Suprapubic skin (tissue), 4 donors: ENCODE data around the gene CCSER2. TPM values are rescaled to one million over a fixed set of nuclear protein-coding genes. Genes with fewer than 3 reads are reported as not detected.

Experiments
- DNase-seq, 2 donors: peaks; one replicate each; pipeline ENCODE4 v3.0.0-alpha.2; 2019; ENCODE audit warnings: low spot score in 2 of 2
- H3K27ac ChIP-seq: fragments of 200-600 bp; sonication (generic); one replicate; pipeline ENCODE4 v1.5.1; 2019
- H3K27me3 ChIP-seq: fragments of 200-600 bp; sonication (generic); one replicate; pipeline ENCODE4 v1.5.1; 2019
- H3K36me3 ChIP-seq: fragments of 200-600 bp; sonication (generic); one replicate; pipeline ENCODE4 v1.5.1; 2019
- H3K4me1 ChIP-seq: fragments of 200-600 bp; sonication (generic); one replicate; pipeline ENCODE4 v1.5.1; 2019
- H3K4me3 ChIP-seq: fragments of 200-600 bp; sonication (generic); one replicate; pipeline ENCODE4 v1.5.1; 2019; ENCODE audit warnings: mild to moderate bottlenecking
- H3K9me3 ChIP-seq: fragments of 200-600 bp; sonication (generic); one replicate; pipeline ENCODE4 v1.5.1; 2019
- EP300 ChIP-seq: sonication (generic); formaldehyde crosslinking; IDR thresholded peaks from one replicate; pipeline ENCODE4 v1.6.1; 2017; ENCODE audit warnings: antibody characterized with exemption
- POLR2A ChIP-seq, 2 donors: fragments of 450-650 bp; IDR thresholded peaks; one replicate each; pipeline ENCODE4 v1.6.1; 2017; ENCODE audit warnings: antibody characterized with exemption in 2 of 2, mild to moderate bottlenecking in 2 of 2, moderate library complexity in 2 of 2
- POLR2AphosphoS5 ChIP-seq, 3 donors: sonication (generic); formaldehyde crosslinking; IDR thresholded peaks; one replicate each; pipeline ENCODE4 v1.6.1; 2017; ENCODE audit warnings: antibody characterized with exemption in 3 of 3
- WGBS: methylation state at CpG from one replicate; pipeline ENCODE4 v1.1.5; 2018; 5-methylcytosine and 5-hydroxymethylcytosine counted together
- total RNA-seq, 4 donors: library from RNA; depleted of rRNA; stranded (reverse); fragments of >200 nt; gene quantifications; one replicate each; pipeline ENCODE4 v1.1.0, GENCODE V29; 2016
- TF ChIP-seq, protein P1 (sequence below), 2 donors: fragments of 200-600 bp in 1 of 2; fragments of 450-650 bp in 1 of 2; sonication (generic) in 1 of 2; IDR thresholded peaks; one replicate each; pipeline ENCODE4 v1.5.1; 2016 to 2019; ENCODE audit warnings: antibody characterized with exemption in 2 of 2, mild to moderate bottlenecking in 1 of 2, moderate library complexity in 1 of 2

Gene CCSER2
- total RNA-seq, 4 donors from 2014 or later, result 39.8 to 52.7 (median 47.9) TPM

DNA sequence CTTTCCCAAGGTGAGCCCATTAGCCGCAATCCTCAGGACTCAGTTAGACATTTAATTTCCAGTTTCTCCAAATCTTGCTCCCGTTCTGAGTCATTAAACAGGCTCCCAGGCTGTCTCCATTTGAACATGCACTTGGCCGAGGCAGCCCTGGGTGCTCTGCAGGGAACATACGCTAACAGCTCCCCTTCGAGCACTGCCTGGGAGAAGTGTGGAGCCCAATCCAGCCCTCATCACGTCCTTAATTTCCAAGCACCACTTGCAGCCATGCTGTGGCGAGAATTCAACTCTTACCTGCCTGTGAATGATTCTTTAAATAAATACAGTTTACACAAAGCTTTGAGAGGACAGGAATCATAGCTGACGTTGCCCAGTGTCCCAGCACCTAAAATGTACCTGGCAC is 218.2 kb downstream of the CCSER2 start:
- Histone ChIP-seq H3K9me3 (no peaks in the 10 kb centered on the region), H3K36me3 (no peaks in the 10 kb centered on the region), H3K27me3 (peaks cover 19% of the 10 kb centered on the region), H3K27ac (no peak overlapping the region), H3K4me3 (no peak overlapping the region), H3K4me1 (no peaks in the 10 kb centered on the region)
- no peak for DNase-seq
- 88% methylated on average over 8 of the region's 8 CpGs for WGBS
- TF ChIP-seq EP300, result no peak
- no peak for TF ChIP-seq POLR2AphosphoS5 (IDR thresholded peaks at IDR 0.05)
- TF ChIP-seq POLR2A (IDR thresholded peaks at IDR 0.05), result no peak
- TF ChIP-seq, protein P1, sequence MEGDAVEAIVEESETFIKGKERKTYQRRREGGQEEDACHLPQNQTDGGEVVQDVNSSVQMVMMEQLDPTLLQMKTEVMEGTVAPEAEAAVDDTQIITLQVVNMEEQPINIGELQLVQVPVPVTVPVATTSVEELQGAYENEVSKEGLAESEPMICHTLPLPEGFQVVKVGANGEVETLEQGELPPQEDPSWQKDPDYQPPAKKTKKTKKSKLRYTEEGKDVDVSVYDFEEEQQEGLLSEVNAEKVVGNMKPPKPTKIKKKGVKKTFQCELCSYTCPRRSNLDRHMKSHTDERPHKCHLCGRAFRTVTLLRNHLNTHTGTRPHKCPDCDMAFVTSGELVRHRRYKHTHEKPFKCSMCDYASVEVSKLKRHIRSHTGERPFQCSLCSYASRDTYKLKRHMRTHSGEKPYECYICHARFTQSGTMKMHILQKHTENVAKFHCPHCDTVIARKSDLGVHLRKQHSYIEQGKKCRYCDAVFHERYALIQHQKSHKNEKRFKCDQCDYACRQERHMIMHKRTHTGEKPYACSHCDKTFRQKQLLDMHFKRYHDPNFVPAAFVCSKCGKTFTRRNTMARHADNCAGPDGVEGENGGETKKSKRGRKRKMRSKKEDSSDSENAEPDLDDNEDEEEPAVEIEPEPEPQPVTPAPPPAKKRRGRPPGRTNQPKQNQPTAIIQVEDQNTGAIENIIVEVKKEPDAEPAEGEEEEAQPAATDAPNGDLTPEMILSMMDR (IDR thresholded peaks at IDR 0.05), result no peak

DNA sequence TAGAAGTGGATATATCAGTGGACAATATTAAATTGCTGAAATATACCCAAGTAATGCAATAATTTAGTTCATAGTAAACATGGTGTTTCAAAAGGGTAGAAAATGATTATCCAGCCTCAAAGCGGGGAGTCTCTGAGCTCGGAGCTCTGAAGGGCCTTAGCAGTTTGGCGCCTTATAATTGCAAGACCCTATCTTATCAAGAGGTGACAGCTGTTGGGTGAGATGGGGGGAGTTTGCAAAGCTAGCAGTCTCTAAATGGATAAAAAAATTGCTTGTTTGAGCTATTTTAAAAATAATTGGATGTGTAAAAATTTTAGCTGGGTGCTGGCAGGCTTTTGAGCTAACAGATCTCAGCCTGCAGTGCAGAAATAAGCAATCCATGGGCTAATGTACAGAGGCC is 219.2 kb downstream of the CCSER2 start:
- Histone ChIP-seq H3K36me3 (no peaks in the 10 kb centered on the region), H3K4me3 (no peak overlapping the region), H3K27me3 (peaks cover 17% of the 10 kb centered on the region), H3K27ac (no peak overlapping the region), H3K9me3 (no peaks in the 10 kb centered on the region), H3K4me1 (no peaks in the 10 kb centered on the region)
- WGBS, result 90% methylated on average over 3 of the region's 3 CpGs
- DNase-seq, result no peak
- TF ChIP-seq POLR2AphosphoS5 (IDR thresholded peaks at IDR 0.05) (no peak), EP300 (no peak), POLR2A (IDR thresholded peaks at IDR 0.05) (no peak)
- TF ChIP-seq, protein P1 (IDR thresholded peaks at IDR 0.05), result no peak

DNA sequence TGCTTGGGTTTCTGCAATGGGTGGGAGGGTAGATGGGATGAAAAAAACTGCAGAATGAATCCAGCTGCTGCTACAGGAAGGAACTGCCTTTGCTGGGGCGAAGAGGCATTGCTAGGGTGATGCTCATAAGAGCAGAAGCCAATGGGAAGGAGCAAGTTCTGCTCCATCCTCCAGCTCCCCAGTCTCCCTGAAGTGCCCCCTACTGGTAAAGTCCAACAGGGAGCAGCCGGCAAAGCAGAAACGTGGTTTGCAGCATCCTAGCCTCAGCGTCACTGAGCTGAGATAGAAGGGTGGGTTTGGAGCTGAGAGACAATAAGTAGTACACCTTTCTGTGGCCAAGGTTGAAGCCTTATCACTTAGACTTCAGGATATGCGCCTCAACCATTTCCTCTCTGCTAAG is 220.5 kb downstream of the CCSER2 start:
- H3K36me3 ChIP-seq, result no peaks in the 10 kb centered on the region
- 29% methylated on average over 5 of the region's 5 CpGs for WGBS
- no peaks in the 10 kb centered on the region for H3K9me3 ChIP-seq
- H3K4me3 ChIP-seq, result no peak overlapping the region
- no peaks in the 10 kb centered on the region for H3K4me1 ChIP-seq
- TF ChIP-seq, protein P1 (IDR thresholded peaks at IDR 0.05), result no peak
- TF ChIP-seq EP300, result no peak
- no peak for TF ChIP-seq POLR2A (IDR thresholded peaks at IDR 0.05)
- no peak for TF ChIP-seq POLR2AphosphoS5 (IDR thresholded peaks at IDR 0.05)
- no peak for DNase-seq
- peaks cover 17% of the 10 kb centered on the region for H3K27me3 ChIP-seq
- H3K27ac ChIP-seq, result no peak overlapping the region

DNA sequence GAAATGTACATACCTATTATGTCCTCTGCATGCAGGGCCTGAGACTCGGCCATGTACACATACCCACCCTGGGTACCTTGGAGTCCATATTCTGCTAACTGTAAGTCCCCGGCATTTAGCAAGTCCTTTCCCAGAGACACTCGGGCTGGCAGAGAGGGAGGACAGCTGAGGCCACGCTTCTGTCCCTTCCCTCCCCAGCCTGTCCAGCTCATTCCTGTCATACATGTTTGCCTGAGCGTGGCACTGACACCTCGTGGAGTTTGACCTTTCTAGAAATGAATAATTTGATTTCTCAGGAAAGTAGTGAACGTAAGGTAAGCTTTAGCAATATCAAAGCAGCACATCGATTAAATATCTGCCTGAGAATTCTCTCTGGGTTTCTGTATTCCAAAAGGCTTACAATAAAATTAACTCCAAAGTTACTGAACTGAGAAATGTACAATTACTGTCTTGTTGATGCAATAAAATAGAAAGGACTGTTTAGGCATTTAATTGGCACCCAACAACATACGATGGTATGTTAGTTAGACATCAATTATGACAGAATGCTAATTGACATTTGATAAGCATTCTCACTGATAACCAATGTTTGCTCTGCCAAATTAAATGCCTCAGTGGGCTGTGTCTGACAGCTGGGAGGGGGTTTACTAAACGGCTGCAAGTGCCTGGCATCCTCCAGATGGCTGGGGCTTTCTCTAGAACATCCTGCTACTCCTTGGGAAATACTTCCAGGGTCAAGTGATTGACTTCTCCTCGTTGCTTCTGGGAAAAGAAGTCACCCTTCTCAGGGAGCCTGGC is 221.2 kb downstream of the CCSER2 start:
- no peaks in the 10 kb centered on the region for H3K36me3 ChIP-seq
- TF ChIP-seq, protein P1 (IDR thresholded peaks at IDR 0.05), result no peak
- TF ChIP-seq POLR2A (IDR thresholded peaks at IDR 0.05) (no peak), POLR2AphosphoS5 (IDR thresholded peaks at IDR 0.05) (no peak), EP300 (no peak)
- DNase-seq, result no peak
- no peak overlapping the region for H3K27ac ChIP-seq
- H3K27me3 ChIP-seq, result peaks cover 17% of the 10 kb centered on the region
- H3K9me3 ChIP-seq, result no peaks in the 10 kb centered on the region
- H3K4me1 ChIP-seq, result no peaks in the 10 kb centered on the region
- H3K4me3 ChIP-seq, result no peak overlapping the region
- 68% methylated on average over 11 of the region's 11 CpGs for WGBS

DNA sequence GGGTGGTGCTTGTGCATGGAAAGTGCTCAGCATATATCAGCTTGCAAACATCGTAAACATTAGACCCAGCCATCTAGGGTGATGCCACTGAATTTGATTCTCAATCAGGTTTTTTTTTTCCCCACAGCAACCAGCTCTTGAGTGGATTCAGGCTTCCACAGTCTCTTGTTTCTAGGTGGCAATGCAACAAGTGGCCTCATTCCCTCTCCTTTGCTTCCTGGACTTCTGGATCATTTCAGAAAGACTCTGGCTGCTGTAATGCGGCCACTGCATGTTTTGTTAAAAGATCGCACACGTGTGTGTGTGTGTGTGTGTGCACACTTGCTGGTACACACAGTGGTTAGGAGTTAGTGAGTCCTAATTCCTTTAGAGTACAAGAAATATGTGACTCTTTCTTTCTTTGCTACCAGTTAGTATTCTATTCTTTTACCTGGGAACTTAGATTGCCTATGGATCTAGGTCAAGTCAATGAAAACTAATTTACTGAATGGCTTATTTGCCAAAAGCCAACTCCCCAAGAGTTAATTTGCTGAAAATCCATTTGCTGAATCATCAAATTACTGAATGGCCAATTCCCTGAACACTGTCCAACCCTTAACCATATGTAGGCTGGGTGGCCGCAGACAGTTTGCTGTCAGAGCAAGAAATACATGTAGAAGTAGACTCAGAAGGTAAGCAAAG is 222.5 kb downstream of the CCSER2 start:
- TF ChIP-seq POLR2AphosphoS5 (IDR thresholded peaks at IDR 0.05) (no peak), EP300 (no peak), POLR2A (IDR thresholded peaks at IDR 0.05) (no peak)
- TF ChIP-seq, protein P1 (IDR thresholded peaks at IDR 0.05), result no peak
- 87% methylated on average over 5 of the region's 5 CpGs for WGBS
- Histone ChIP-seq H3K27ac (no peak overlapping the region), H3K9me3 (no peaks in the 10 kb centered on the region), H3K4me1 (no peaks in the 10 kb centered on the region), H3K4me3 (no peak overlapping the region), H3K36me3 (no peaks in the 10 kb centered on the region), H3K27me3 (peaks cover 17% of the 10 kb centered on the region)
- no peak for DNase-seq
